Transverse colon (tissue), 4 donors: ENCODE results near the gene ARHGEF7.

ENCODE experiments used
- EP300 ChIP-seq: sonication (generic); formaldehyde crosslinking; IDR thresholded peaks from one replicate; pipeline ENCODE4 v1.6.1; 2017; ENCODE audit warnings: antibody characterized with exemption, low read depth
- POLR2A ChIP-seq: fragments of 450-650 bp; IDR thresholded peaks from one replicate; pipeline ENCODE4 v1.6.1; 2016; ENCODE audit warnings: antibody characterized with exemption, mild to moderate bottlenecking, moderate library complexity
- POLR2AphosphoS5 ChIP-seq, 3 donors: sonication (generic); formaldehyde crosslinking; IDR thresholded peaks; one replicate each; pipeline ENCODE4 v1.6.1; 2016; ENCODE audit warnings: antibody characterized with exemption in 3 of 3
- TF ChIP-seq, protein P1 (sequence below), 5 experiments: fragments of 200-600 bp in 3 of 5; fragments of 450-650 bp in 2 of 5; sonication (generic) in 3 of 5; IDR thresholded peaks; 1 replicate in 2 of 5; 2 replicates in 3 of 5; pipeline ENCODE4 v1.5.1; 2016 to 2017; ENCODE audit warnings: antibody characterized with exemption in 5 of 5, inconsistent platforms in 3 of 5, mild to moderate bottlenecking in 2 of 5, moderate library complexity in 1 of 5

DNA sequence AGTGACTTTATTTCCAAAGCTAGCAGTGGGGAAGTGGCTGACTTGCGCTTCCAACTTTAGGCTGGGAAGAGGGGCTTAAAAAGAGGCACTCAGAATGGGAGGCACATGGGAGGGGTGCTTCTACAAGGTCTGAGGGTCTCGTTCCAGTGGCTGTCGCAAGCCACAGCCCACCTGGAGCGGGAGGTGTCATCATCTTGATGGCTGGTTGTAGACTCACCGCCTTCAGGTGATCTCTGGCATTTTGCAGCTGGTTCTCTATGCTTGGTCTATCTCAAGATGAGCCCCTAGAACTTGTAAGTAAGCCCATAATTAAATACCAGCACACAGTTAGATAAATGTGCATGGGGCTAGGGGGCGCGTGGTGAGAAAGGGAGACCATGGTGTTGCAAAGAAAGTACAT lies 214.5 kb downstream of the ARHGEF7 start:
- TF ChIP-seq, protein P1, sequence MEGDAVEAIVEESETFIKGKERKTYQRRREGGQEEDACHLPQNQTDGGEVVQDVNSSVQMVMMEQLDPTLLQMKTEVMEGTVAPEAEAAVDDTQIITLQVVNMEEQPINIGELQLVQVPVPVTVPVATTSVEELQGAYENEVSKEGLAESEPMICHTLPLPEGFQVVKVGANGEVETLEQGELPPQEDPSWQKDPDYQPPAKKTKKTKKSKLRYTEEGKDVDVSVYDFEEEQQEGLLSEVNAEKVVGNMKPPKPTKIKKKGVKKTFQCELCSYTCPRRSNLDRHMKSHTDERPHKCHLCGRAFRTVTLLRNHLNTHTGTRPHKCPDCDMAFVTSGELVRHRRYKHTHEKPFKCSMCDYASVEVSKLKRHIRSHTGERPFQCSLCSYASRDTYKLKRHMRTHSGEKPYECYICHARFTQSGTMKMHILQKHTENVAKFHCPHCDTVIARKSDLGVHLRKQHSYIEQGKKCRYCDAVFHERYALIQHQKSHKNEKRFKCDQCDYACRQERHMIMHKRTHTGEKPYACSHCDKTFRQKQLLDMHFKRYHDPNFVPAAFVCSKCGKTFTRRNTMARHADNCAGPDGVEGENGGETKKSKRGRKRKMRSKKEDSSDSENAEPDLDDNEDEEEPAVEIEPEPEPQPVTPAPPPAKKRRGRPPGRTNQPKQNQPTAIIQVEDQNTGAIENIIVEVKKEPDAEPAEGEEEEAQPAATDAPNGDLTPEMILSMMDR (IDR thresholded peaks at IDR 0.05), result no peak
- TF ChIP-seq POLR2A (no peak), POLR2AphosphoS5 (IDR thresholded peaks at IDR 0.05) (no peak), EP300 (no peak)
